GM10266 (cell line): ENCODE data around the gene COMT.

Experiments
- DNase-seq: peaks from one replicate; pipeline ENCODE4 v3.0.0; 2012; ENCODE audit errors: extremely low spot score
- TF ChIP-seq, protein P1 (sequence below): IDR thresholded peaks from 2 replicates; pipeline ENCODE4 v1.5.1; 2012; ENCODE audit warnings: mild to moderate bottlenecking, low read depth; ENCODE audit not compliant: control insufficient read depth, insufficient read depth; ENCODE audit errors: missing control alignments

COMT gene

DNA sequence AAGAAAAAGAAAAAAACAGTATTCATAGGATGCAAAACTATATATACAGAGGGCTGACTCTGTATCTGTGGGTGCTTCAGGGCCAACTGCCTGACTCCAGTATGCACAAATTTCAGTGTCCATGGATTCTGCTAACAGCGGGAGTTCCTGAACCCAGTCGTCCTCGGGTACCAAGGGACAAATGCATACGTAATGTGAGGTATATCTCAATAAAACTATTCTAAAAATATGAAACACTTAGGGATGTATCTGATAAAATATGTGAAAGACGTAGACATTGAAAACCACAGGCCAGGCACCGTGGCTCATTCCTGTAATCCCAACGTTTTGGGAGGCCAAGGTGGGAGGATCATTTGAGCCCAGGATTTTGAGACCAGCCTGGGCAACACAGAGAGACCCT lies 13.9 kb upstream of the COMT start:
- no peak for DNase-seq

DNA sequence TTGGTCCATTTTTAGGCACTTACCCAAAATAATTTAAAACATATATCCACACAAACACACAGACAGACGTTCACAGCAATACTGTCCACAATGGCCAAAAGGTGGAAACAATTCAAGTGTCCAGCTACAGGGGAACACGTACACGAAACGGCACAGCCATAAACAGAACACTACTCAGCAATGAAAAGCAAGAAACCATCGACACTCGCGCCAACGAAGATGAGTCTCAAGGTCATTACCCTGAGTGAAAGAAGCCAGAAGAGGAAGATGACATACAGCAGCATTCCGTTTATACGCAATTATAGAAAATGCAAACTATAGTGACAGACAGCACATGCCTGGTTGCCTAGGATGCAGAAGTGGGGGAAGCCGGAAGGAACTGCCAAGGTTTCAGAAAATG lies 13.4 kb upstream of the COMT start:
- TF ChIP-seq, protein P1, sequence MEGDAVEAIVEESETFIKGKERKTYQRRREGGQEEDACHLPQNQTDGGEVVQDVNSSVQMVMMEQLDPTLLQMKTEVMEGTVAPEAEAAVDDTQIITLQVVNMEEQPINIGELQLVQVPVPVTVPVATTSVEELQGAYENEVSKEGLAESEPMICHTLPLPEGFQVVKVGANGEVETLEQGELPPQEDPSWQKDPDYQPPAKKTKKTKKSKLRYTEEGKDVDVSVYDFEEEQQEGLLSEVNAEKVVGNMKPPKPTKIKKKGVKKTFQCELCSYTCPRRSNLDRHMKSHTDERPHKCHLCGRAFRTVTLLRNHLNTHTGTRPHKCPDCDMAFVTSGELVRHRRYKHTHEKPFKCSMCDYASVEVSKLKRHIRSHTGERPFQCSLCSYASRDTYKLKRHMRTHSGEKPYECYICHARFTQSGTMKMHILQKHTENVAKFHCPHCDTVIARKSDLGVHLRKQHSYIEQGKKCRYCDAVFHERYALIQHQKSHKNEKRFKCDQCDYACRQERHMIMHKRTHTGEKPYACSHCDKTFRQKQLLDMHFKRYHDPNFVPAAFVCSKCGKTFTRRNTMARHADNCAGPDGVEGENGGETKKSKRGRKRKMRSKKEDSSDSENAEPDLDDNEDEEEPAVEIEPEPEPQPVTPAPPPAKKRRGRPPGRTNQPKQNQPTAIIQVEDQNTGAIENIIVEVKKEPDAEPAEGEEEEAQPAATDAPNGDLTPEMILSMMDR = no peak
- DNase-seq = no peak

More for the DNA sequence above, 13.9 kb upstream of the COMT start:
- TF ChIP-seq, protein P1 = no peak

DNA sequence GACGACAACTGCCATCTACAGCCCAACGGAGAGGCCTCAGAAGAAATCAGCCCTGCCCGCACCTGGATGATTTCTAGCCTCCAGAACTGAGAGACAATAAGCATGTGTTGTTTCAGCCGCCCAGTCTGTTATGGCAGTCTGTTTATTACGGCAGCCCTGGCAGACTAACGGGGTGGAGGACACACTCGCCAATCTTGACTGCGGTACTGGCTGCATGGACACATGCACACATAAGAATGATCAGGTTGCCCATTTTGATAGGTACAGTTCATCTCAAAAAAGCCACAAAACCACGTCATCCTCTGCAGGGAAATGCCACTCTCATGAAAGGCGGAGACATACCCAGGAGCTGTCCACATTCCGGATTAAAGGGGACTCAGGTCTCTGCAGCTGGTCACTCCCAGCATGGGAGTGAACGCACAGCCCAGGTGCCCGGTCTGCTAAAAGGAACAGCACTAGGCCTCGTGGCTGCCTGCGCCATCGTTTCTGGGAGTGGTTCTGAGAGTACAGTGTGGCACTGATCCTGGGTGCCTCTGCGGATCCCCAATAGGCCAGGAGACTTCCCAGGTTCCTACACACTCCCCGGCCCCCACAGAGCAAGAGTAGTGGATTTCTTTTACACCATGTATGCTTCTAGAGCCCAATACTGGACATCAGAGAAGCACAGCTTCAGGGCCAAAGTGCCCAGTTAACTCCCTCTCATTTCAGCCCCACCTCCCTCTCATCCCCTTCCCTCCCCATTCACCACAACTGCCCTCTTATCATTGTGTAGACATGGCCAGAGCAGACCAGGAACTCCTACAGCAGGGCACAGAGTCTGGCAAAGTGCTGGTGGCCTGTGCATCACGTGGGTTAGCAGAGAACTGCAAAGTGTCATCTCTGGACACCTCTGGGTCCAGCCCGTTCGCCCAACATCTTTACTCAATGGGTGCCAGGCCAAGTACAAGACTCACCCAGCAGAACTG lies 11.7 kb upstream of the COMT start:
- DNase-seq = no peak
- TF ChIP-seq, protein P1 = no peak

DNA sequence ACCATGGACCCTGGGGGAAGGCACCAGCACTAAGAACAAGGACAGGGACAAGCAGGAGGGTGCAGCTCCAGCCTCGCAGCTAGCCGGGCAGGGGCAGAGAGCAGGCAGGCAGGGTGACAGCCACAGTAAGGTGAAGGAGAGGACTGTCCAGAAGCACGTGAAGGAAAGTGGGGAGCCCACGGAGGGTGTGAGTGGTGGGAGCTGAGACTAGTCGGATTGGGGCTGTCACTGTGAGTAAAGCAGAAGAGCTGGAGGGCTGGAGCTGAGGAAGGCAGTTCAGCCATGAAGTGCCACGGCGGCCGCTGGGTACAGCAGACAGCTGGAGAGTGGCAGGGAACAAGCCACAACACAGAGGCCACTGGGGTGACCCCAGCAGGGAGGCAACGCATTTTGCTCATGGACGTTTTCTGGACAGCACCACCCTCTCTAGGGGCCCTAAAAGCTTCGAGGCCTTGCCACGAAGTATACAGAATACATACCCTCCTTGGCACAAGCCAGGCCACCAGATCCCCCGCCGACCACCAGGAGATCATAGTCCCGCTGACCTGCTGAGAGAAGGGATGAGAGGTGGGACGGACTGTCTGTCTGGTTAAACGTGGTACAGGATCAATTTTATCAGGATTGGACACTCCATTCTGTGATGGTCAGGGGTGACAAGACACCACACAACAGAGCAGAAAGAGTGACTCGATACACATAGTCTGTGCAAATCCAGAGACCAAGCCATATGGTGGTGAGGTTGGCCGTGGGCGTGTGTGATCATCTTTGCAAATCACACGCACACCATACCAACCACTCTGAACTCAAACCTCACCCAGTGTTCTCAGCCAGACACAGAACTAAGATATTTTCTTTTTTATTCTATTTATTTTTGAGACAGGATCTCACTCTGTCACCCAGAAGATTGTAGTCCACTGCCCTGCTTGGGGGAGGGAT lies 10.8 kb upstream of the COMT start:
- TF ChIP-seq, protein P1 = no peak
- no peak for DNase-seq

DNA sequence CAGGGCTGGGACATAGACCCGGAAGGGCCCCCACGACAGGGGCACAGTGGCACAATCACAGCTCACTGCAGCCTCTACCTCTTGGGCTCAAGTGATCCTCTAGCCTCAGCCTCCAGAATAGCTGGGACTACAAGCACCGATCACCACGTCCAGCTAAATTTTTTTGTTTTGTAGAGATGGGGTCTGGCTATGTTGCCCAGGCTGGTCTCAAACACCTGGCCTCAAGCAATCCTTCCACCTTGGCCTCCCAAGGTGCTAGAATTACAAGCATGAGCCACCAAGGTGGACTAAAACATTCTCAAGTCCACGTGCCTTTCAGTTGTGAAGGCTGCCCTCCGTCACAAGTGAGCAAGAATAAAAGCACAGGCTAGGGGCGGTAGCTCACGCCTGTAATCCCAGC lies 10.1 kb upstream of the COMT start:
- DNase-seq = no peak
- TF ChIP-seq, protein P1 = no peak

DNA sequence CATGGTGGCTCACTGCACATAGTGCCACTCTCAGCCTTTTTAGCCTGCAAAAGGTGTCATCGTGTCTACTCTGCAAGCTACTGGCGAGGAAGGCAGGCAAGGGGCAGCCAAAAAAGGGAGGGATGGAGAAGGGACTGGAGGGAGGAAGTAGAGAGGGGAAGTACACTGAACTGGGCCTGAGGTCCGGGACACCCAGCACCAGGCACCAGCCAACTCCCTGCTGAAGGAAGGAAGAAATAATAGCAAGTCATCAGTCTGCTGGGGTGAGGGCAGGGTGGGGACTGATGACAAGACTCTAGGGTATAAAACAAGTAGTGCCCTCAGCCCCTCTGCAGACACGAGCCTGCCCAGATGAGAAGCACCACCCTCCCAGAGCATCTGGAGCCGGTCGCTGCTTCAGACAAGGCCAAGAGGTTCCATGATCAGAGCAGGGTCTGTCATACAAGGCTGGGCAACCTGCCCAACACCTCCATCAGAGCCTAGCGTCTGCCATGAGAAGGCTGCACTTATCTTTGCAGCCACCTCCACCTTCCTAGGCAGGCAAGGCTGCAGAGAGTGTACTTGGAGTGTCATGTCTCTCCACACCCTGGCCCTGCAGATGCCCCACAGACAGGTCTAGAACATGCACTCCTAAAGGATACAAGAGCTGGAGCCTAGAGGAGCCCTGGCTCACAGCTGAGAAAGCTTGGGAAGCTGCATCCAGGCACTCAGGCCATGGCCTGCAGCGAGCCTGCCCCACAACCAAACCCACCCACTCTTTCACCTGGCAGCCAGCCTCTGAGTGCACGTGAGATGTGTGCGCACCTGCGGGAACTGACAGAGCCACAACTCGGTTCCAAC lies 9.0 kb upstream of the COMT start:
- no peak for DNase-seq
- TF ChIP-seq, protein P1 = no peak
